ENCODE data around the gene PCMT1.
"Not testable (repeated sequence)": the region's sequence is repeated elsewhere in the genome, so short reads cannot be mapped to it uniquely, and the experiment has no call there.

Gene PCMT1

GRCh38 chr6:149752600-149753373, 3.2 kb downstream of the PCMT1 start:
- Histone ChIP-seq H3K9ac (ENCODE audit: low read length) (no peak overlapping the region), H2AFZ (ENCODE audit: low read length) (no peak overlapping the region), H3K4me1 (ENCODE audit: insufficient read depth, low read length, severe bottlenecking) (peaks cover 54% of the 10 kb centered on the region), H3K4me2 (ENCODE audit: low read length) (no peak overlapping the region; the same call in 1 of the 2 replicates), H3K4me3 (ENCODE audit: low read depth, low read length, poor library complexity, severe bottlenecking) (no peak overlapping the region), H4K20me1 (ENCODE audit: insufficient read depth, low read length) (0 out of 2 replicates have a peak, but pooled peaks cover 5% of the 10 kb centered on the region), H3K27me3 (ENCODE audit: insufficient read depth, low read length) (no peaks in the 10 kb centered on the region), H3K79me2 (ENCODE audit: insufficient read depth, low read length) (peaks cover 76% of the 10 kb centered on the region), H3K9me3 (ENCODE audit: low read length) (no peaks in the 10 kb centered on the region), H3K9me2 (ENCODE audit: low read depth, low read length) (no peaks in the 10 kb centered on the region), H3K27ac (ENCODE audit: low read depth, low read length, poor library complexity, severe bottlenecking) (no peak overlapping the region), H3K36me3 (ENCODE audit: insufficient read depth, low read length) (peaks cover 15% of the 10 kb centered on the region), H3F3A (ENCODE audit: insufficient read depth, low read length) (no peaks in the 10 kb centered on the region)
- TF ChIP-seq CTCF (IDR thresholded peaks at IDR 0.05; ENCODE audit: low read length) (no peak), EZH2 (IDR thresholded peaks at IDR 0.05; ENCODE audit: borderline replicate concordance, low read length) (no peak)

GRCh38 chr6:149753374-149753637, 3.8 kb downstream of the PCMT1 start:
- not testable (repeated sequence) for H3K9ac ChIP-seq (ENCODE audit: low read length); H3K27ac ChIP-seq (ENCODE audit: low read depth, low read length, poor library complexity, severe bottlenecking); H3F3A ChIP-seq (ENCODE audit: insufficient read depth, low read length); H4K20me1 ChIP-seq (ENCODE audit: insufficient read depth, low read length); H3K9me3 ChIP-seq (ENCODE audit: low read length); H3K9me2 ChIP-seq (ENCODE audit: low read depth, low read length); H3K4me2 ChIP-seq (ENCODE audit: low read length); H2AFZ ChIP-seq (ENCODE audit: low read length); H3K27me3 ChIP-seq (ENCODE audit: insufficient read depth, low read length); H3K4me3 ChIP-seq (ENCODE audit: low read depth, low read length, poor library complexity, severe bottlenecking)
- H3K36me3 ChIP-seq (ENCODE audit: insufficient read depth, low read length), result peaks cover 15% of the 10 kb centered on the region
- H3K4me1 ChIP-seq (ENCODE audit: insufficient read depth, low read length, severe bottlenecking), result peaks cover 54% of the 10 kb centered on the region
- peaks cover 78% of the 10 kb centered on the region for H3K79me2 ChIP-seq (ENCODE audit: insufficient read depth, low read length)

DNA sequence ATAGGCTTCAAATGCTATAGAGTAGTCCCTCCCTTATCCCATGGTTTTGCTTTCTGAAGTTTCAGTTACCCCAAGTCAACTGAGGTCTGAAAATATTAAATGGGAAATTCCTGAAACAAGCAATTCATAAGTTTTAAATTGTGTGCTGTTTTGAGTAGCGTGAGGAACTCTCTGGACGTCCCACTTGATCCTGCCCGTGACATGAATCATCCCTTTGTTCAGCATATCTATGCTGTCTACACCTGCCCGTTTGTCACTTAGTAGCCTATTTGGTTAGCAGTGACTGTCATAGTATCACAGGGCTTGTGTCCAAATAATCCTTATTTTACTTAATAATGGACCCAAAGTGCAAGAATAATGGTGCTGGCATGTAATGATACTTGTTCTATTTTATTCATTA, 5.0 kb downstream of the PCMT1 start:
- H3K4me1 ChIP-seq (ENCODE audit: insufficient read depth, low read length, severe bottlenecking), result peaks cover 50% of the 10 kb centered on the region
- TF ChIP-seq CTCF (IDR thresholded peaks at IDR 0.05; ENCODE audit: low read length) (no peak), EZH2 (IDR thresholded peaks at IDR 0.05; ENCODE audit: borderline replicate concordance, low read length) (no peak)
- H3K79me2 ChIP-seq (ENCODE audit: insufficient read depth, low read length), result peaks cover 87% of the 10 kb centered on the region
- H3K4me2 ChIP-seq (ENCODE audit: low read length), result no peak overlapping the region
- no peak overlapping the region for H2AFZ ChIP-seq (ENCODE audit: low read length)
- H3K36me3 ChIP-seq (ENCODE audit: insufficient read depth, low read length), result peaks cover 26% of the 10 kb centered on the region
- no peaks in the 10 kb centered on the region for H3K27me3 ChIP-seq (ENCODE audit: insufficient read depth, low read length)
- H3F3A ChIP-seq (ENCODE audit: insufficient read depth, low read length), result no peaks in the 10 kb centered on the region
- H3K9ac ChIP-seq (ENCODE audit: low read length), result no peak overlapping the region
- H3K4me3 ChIP-seq (ENCODE audit: low read depth, low read length, poor library complexity, severe bottlenecking), result no peak overlapping the region
- no peaks in the 10 kb centered on the region for H3K9me3 ChIP-seq (ENCODE audit: low read length)
- 0 out of 2 replicates have a peak, but pooled peaks cover 5% of the 10 kb centered on the region for H4K20me1 ChIP-seq (ENCODE audit: insufficient read depth, low read length)
- H3K9me2 ChIP-seq (ENCODE audit: low read depth, low read length), result no peaks in the 10 kb centered on the region
- no peak overlapping the region for H3K27ac ChIP-seq (ENCODE audit: low read depth, low read length, poor library complexity, severe bottlenecking)

Measured in OCI-LY1 (cell line).